Fibroblast of the aortic adventitia (primary cell): Measurements from ENCODE around the gene CNOT6. TPM values are rescaled to one million over a fixed set of nuclear protein-coding genes. Genes with fewer than 3 reads are reported as not detected.

Experiments
- DNase-seq: peaks from one replicate; pipeline ENCODE4 v3.0.0-alpha.2; 2010; ENCODE audit warnings: low read depth
- H3K4me3 ChIP-seq: 2 replicates; pipeline ENCODE4 v1.5.1; 2011; ENCODE audit warnings: low read depth, mild to moderate bottlenecking, control low read depth, low read length, moderate library complexity
- CTCF ChIP-seq: IDR thresholded peaks from 2 replicates; pipeline ENCODE4 v1.5.1; 2011; ENCODE audit warnings: mild to moderate bottlenecking, low read length, control low read depth, inconsistent platforms; ENCODE audit not compliant: insufficient read depth
- total RNA-seq: library from RNA; depleted of rRNA; stranded (reverse); fragments of >200 nt; gene quantifications from 2 replicates; pipeline ENCODE4 v1.2.3, GENCODE V29; 2012; ENCODE audit warnings: low replicate concordance

Gene CNOT6
- total RNA-seq, 1 donor: 12.1 TPM

- no peak for DNase-seq
- no peak overlapping the region for H3K4me3 ChIP-seq
- no peak for TF ChIP-seq CTCF
Measured at GRCh38 chr5:180590543-180591310, 96.5 kb downstream of the CNOT6 start.

- no peak for DNase-seq
Measured at GRCh38 chr5:180591311-180591887, 97.2 kb downstream of the CNOT6 start, which contains the start of gene SCGB3A1. SCGB3A1 (minus strand) TSS chr5:180591499; CDS start chr5:180591462, 37 bp downstream.

GRCh38 chr5:180592176-180592575, 98.0 kb downstream of the CNOT6 start:
- no peak overlapping the region for H3K4me3 ChIP-seq
- DNase-seq: no peak
- TF ChIP-seq CTCF: no peak

More at GRCh38 chr5:180591311-180591887, 97.2 kb downstream of the CNOT6 start, which contains the start of gene SCGB3A1:
- no peak within 1 kb of the TSS for H3K4me3 ChIP-seq
- TF ChIP-seq CTCF: no peak

GRCh38 chr5:180593446-180594206, 99.4 kb downstream of the CNOT6 start:
- no peak overlapping the region for H3K4me3 ChIP-seq
- DNase-seq: no peak

GRCh38 chr5:180594311-180595045, 100.3 kb downstream of the CNOT6 start:
- no peak for TF ChIP-seq CTCF
- DNase-seq: no peak
- H3K4me3 ChIP-seq: no peak overlapping the region

More at GRCh38 chr5:180593446-180594206, 99.4 kb downstream of the CNOT6 start:
- no peak for TF ChIP-seq CTCF

GRCh38 chr5:180595046-180595379, 100.8 kb downstream of the CNOT6 start:
- TF ChIP-seq CTCF: no peak
- no peak overlapping the region for H3K4me3 ChIP-seq
- DNase-seq: no peak
